HPDE6-E6E7 (cell line): ENCODE results near the gene VPS33A.

ENCODE experiments used
- DNase-seq: peaks from one replicate; pipeline ENCODE4 v3.0.0; 2011; ENCODE audit warnings: missing footprints; ENCODE audit errors: extremely low spot score

Gene VPS33A

DNA sequence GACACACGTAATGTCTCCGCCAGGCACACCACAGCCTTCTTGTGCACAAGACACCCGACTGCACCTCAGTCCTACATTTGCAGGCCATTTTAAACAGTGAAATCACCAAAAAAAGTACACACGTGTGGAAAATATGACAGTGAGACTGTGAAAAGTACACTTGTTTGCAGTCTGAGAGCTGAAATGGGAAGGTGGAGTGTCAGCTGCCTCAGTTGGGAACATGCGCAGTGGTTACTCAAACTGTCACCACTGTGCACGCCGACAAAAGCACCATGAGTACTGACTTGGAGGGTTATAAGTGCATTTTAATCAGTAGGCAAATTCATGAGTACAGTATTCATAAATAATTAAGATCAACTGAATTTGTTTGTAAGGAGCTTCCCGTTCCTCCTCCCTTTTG, 15.8 kb downstream of the VPS33A start:
- DNase-seq = no peak

GRCh38 chr12:122250047-122250446, 16.2 kb downstream of the VPS33A start:
- DNase-seq = no peak

DNA sequence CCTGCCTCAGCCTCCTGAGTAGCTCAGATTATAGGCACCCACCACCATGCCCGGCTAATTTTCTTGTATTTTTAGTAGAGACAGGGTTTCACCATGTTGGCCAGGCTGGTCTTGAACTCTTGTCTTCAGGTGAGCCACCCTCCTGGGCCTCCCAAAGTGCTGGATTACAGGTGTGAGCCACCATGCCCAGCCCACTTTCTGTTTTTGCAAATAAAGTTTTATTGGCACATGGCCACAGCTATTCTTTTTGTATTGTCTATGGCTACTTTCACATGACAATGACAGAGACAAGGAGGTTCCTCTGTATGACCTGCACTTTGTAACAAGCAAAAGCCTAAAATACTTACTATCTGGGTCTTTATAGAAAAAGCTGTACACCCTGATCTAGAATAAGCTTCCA, 20.7 kb downstream of the VPS33A start:
- no peak for DNase-seq

DNA sequence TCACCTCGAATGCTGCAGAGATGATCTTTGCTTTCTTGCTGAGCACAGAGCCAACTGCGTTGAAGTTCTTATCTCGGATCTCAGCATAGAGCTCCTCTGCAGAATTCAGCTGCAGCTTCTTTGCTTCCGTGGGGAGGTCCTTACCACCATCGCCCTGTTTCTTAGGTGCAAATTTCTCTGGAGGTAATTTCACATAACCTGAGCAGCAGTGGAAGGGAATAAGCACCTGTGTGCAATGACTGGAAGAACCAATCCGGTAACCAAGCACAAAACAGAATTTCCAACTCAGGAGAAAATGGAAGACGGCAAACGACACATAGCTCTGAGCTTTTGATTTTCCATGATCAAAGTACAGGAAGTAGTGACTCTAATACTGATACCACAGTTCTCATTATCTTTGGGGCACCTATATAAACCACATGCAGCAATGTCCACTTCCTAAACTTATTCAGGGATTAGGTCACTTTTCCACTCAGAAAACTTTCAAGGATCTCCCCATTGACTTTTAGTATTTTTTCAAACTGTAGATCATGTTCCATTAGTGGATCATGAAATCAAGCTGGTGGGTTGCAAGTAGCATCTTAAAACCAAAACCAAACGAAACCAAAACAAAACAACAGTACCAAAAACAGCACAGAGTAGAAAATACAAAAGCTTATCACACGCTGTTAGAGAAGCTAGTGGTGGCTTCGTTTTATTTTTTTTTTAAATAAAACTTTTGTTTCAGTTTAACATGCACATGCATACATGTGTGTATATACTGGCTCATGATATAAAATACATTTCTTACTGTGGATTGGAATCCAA, 21.5 kb downstream of the VPS33A start:
- no peak for DNase-seq

- no peak for DNase-seq
Measured at GRCh38 chr12:122243965-122244364, 22.3 kb downstream of the VPS33A start.

GRCh38 chr12:122238861-122239260, 27.4 kb downstream of the VPS33A start:
- peak; percentile 76 for DNase-seq

GRCh38 chr12:122235741-122236140, 30.6 kb downstream of the VPS33A start:
- DNase-seq = no peak

DNA sequence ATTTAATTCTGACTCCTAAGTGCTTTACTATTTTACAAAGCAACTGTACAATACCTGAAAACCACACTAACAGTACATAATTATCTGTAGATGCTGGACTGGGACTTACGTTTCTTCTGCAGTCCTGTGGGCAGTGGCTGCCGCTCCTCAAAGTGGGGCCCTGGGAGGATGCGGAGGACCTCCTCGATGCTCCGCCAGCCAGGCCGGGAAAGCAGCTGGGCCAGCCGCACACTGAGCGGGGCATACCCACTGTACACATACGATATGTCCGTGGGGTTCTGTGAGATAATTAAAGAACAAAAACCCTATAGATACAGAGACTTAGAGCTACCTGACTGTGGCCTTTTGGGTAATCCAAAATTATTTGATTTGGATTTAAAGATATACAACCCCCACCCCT, 33.6 kb downstream of the VPS33A start:
- DNase-seq = no peak

DNA sequence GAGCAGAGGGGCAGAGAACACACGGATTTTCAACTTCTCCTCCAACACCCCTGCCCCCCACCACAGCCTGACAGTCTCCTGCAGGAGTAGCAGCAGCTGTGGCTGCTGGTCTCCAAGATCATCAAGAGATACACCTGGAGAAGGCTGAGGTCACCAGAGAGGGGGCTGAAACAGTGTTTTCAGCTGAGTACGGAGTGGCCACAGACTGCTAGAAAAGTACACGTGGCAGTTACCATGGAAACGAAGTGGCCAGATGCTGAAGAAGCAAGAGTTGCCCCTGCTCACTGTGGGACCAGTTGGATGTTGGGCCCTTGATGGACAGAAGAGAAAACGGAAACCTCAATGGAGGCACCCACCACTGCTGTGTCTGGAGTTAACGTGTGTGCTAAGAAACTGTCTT, 35.5 kb downstream of the VPS33A start:
- DNase-seq = no peak

GRCh38 chr12:122228092-122228491, 38.2 kb downstream of the VPS33A start:
- no peak for DNase-seq

- no peak for DNase-seq
Measured at GRCh38 chr12:122227341-122227740, 39.0 kb downstream of the VPS33A start.

GRCh38 chr12:122226366-122227125, 39.7 kb downstream of the VPS33A start:
- DNase-seq = peak; percentile 80

DNA sequence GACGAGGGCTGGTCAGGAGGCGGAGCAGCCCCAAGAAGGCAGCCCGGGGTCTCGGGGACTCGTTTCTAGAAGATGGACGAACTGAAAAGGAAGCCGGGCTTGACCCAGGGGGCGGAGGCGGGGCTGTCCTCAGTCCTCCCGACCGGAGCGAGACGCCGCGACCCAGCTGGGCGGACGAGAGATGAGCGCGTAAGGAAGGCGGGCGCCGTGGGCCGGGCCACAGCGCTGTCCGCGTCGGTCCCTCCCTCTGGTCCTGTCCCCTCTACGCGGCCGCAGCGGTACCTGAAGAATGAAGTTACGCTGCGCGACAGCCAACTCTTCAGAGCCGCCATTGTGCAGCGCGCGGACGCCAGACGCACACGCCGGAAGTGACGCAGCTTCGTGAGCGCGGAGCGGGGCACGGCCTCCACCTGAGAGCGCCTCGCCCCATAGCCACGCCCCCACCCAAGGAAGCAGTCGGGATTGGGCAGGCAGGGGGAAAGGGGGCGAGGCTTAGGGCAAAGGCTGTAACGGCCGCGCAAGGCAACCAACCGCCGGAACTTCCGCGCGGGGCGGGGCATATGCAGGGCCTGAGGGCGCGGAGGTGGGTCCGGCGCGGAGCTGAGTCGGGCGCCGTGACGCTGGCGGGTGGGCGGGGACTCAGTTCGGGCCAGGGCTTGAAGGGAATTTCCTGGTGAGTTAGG, 40.5 kb downstream of the VPS33A start, which contains the start of gene DIABLO:
Gene DIABLO, minus strand, starts transcription at position 370 of the 683 bp plus-strand sequence. Its CDS starts 38 bp downstream, at position 332.
- DNase-seq = peak; percentile 97

- DNase-seq = no peak
Measured at GRCh38 chr12:122216445-122216844, 49.8 kb downstream of the VPS33A start.

- DNase-seq = no peak
Measured at GRCh38 chr12:122215771-122216170, 50.5 kb downstream of the VPS33A start.

DNA sequence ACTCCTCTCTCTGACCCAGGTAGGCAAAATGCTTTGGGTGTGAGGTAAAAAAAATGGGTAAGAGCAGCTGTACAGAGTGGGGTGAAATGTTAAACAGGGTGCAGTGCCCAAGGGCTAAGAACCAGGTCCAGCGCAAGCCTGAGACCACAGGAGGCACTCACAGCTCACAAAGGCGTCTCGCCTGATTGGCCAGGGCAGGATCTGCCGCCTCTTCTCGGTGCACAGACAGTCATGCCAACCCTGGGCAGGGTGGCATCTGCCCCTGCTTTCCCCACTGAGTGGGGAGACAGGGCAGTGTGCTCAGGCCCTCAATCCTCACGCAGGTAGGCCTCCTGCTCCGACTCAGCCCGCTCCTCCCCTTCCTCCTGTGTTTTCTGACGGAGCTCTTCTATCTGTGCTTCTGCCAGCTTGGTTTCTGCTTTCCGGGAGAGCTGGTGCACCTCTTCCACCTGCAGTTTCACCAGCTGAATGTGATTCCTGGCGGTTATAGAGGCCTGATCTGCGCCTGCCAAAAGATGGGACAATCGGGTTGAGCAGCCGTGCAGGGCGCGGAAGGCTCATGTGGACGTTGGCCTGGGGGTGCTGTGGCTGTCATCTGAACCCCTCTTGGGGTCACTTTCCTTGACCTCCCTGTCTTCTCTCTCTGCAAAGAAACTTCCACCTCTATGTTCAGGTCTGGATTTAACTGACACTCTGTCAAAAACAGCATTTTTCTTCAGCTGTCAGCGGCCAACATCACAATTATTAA, 58.0 kb downstream of the VPS33A start:
- DNase-seq = no peak

GRCh38 chr12:122207391-122207790, 58.9 kb downstream of the VPS33A start:
- no peak for DNase-seq

- no peak for DNase-seq
Measured at GRCh38 chr12:122206976-122207375, 59.3 kb downstream of the VPS33A start.

- no peak for DNase-seq
Measured at GRCh38 chr12:122206111-122206881, 60.0 kb downstream of the VPS33A start.

DNA sequence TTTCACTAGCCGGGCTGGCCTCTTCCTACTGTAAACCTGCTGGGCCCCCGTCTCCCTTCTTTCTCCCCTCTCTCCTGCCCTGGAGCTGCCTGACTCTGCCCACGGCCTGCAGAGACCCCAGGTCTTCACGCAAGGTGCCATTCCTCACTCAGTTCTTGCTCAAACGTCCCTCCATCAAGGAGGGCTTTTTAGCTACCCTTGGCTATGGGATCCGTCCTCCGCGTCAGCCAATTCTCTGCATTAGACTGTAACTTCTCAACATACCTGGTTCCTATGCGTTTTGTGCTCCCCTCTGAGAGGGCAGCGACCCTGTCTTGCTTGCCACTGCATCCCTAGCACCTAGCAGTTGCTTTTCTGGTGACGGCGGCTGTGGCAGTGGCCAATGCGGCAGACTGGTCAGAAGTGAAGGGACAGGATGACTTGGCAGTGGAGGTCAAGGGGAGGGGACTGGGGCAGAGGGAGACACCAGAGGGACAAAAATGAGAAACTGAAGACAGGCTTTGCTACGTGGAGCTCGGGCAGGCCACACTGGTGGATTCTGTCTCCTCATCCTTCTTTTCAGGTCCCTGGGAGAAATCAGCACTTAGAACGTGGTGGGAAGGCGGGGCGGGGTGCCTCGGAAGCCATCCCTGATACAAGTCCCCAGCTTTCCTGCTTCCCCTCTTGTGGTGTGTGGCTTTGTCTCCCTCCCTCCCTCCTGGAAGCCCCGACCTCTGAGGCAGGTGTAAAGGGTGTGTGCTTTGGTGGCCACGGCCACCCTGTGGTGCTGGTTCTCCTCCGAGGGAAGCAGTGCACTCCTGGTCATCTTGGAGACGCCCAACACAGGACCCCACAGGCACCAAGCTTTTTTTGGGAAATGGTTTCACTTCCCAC, 61.0 kb downstream of the VPS33A start:
- DNase-seq = no peak
